Stimulated activated CD4-positive, alpha-beta T cell treated with anti-CD3 and anti-CD28 coated beads, Interleukin-15, amount 100 ng/mL, for 1 hour (primary cell): ENCODE results near the gene TTC22.
A peak's percentile ranks its signal among the peaks of the same experiment; 100 is the strongest.
"Not testable (repeated sequence)": the region's sequence is repeated elsewhere in the genome, so short reads cannot be mapped to it uniquely, and the experiment has no call there.

Experiments used
- DNase-seq, 2 donors: peaks; one replicate each; pipeline ENCODE4 v3.0.0-alpha.2; 2020; ENCODE audit warnings: low read depth in 1 of 2, low spot score in 1 of 2

Gene TTC22

DNA sequence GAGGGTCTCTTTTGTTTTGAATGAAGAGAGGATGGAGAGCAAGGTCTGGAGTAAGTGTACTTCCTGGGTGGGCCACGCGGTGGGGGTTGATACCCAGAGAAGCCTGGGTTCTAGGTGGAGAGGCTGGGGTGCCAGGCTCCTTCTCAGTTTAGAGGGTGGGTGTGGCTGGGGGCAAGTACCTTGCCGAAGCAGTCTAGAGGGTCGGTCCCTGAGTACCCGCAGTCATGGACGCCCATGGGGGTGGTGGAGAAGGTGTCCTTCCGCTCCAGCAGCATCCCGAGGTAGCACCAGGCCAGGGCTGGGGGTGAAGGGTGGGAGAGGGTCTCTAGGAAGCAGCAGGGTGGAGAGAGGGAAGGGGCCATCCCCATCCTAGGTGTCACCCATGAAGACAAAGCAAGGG lies 14.3 kb downstream of the TTC22 start:
- DNase-seq: no peak

DNA sequence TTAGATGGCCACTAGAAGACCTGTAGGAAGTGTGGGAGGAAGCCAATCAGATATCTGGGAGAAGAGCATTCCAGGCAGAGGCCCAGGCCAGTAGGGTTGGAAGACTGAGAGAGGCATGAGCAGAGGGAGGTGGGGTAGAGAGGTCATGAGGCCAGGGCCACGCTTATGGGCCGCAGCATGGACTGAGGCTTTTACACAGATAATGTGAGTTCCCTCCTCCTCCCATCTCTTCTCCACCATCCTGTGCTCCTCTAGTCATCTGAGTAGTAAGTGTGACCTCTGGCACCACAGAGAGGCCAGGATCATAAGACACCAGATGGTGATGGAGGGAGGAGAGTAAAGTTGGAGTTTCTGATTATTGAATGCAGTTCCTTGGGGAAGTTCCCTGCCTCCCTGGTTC lies 17.1 kb downstream of the TTC22 start:
- DNase-seq: no peak

DNA sequence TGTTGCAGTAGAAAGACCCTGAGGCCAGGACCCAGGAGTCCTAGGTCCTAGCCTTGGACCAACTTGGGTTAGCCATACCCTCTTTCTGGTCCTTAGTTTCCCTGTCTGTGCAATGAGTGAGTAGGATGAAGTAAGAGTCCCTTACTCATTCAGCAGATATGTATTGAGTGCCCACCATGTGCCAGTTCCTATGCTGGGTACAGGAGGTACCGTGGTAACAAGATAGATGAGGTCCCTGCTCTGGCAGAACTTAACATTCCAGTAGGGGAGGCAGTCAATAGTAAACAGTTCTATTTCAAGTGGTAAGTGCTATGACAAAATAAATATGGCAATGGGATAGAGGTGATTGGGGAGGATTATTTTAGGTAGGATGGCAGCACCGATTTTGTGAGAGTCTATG lies 18.5 kb downstream of the TTC22 start:
- DNase-seq: no peak

DNA sequence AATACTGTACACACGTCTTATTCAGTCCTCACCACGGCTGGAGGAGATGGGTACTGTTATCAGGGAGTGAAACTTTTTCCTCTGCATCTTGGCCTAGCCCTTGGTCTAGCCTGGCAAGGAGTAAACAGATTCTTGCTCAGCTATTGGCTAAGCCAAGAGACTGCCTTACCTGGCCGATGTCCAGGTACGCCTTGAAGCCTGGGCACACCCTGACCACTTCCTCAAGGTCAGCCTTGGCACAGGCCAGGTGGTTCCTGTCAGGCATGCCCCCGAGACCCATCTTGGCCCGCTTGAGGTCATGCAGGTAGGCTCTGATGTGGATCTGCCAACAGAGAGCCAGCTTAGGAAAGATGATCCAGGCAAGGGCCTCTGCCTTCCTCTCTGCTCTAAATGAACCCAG lies 19.0 kb downstream of the TTC22 start:
- DNase-seq: no peak

- no peak for DNase-seq
Observed at GRCh38 chr1:54781023-54781723, 19.9 kb downstream of the TTC22 start.

DNA sequence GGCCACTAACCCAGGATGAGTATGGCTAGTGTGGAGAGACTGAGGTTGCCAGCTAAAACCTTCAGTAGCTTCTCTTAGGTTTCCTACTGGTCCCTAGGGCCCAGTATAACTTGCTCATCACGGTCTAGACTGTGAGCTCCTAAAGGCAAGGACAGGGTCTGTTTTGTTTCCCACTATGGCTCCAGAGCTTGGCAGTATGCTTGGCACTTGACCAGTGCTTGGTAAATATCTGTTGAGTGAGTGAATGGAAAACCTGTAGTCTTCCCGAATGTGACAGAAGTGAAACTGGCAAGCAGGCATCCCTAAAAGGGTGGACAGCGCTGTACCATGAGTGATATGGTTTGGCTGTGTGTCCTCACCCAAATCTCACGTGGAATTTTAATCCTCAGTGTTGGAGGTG lies 23.7 kb downstream of the TTC22 start:
- no peak for DNase-seq

DNA sequence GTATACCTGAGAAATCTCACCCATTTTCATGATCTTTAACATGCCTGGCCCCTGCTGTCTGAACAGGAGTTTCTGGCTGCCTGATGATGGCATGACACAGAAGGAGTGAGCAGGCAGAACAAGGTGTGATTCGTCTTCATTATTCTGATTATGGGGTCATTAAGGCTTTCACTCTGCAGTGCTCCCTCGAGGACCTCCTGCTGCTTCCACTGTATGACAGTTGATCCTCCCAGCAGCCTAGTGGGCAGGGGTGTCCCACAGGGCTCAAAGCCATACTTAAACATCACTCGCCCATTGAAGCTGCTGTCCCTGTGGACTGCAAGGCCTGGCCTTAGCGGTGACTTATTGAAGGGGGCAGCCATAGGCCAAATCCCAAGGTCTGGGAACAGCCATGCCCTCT lies 24.1 kb downstream of the TTC22 start:
- no peak for DNase-seq

DNA sequence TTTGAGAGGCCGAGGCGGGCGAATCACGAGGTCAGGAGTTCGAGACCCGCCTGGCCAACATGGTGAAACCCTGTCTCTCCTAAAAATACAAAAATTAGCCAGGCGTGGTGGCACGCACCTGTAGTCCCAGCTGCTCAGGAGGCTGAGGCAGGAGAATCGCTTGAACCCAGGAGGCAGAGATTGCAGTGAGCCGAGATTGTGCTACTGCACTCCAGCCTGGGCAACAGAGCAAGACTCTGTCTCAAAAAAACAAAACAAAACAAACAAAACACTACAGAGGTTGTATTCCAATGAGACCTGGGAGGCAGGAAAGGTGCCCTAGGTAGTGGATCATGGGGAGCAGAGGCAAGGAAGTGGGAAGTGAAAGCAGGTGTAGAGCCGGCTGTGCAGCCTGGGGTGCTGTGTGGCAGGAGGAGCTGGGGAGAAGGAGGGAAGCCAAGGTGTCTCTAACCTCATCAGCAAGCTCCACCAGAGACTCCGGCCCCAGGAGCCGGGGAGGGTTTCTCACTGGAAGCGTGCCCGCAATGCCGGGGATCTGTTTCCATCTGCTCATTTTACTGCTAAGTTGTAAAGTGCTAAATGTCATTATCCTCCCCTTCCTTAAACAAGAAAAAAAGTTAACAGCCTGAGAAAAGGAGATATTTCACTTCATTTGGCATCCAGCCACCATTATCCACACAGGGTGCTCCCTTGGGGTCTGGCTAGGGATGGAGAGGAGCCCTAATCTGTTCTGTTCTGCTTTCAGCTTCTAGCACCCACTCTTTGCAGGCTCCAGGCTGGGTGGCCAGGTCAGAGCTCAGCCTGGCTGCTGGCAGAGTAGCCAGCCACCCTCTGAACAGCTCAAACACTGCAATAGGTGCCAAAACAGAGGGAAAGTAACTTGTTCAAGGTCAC lies 25.0 kb downstream of the TTC22 start:
- not testable (repeated sequence) for DNase-seq

DNA sequence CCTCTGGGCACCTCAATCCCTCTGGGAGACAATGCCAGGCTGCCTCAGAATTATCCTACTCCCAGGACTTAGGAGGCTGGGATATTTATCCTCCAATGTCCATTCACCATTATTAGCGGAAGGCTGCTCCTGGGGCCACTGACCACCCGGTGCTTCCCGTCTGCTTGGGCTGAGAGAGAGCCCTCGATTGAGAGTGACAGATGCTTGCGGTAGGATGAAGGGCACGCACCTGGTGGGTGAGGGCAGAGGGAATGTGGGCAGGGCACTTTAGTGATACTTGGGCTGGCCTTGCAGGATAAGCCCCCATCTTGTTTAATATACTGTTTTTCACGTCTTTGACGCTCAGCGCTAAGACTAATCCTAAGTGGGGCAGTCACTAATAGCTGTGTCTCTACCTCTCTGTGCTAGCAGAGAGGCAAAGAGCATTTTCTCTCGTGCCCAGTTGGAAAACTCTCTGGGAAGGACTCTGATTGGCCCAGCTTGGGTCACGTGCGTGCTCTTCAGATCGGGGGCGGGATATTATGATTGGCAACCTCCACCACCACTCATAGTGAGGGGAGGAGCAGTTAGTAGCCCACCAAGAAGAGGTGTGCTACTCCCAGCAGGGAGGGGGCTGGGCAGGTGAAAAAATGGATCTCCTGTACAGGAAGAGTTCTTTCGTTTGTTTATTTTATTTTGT lies 26.2 kb downstream of the TTC22 start:
- no peak for DNase-seq

- DNase-seq: no peak
Observed at GRCh38 chr1:54772951-54773350, 28.2 kb downstream of the TTC22 start.

GRCh38 chr1:54768093-54768492 lies 33.0 kb downstream of the TTC22 start:
- DNase-seq: no peak

DNA sequence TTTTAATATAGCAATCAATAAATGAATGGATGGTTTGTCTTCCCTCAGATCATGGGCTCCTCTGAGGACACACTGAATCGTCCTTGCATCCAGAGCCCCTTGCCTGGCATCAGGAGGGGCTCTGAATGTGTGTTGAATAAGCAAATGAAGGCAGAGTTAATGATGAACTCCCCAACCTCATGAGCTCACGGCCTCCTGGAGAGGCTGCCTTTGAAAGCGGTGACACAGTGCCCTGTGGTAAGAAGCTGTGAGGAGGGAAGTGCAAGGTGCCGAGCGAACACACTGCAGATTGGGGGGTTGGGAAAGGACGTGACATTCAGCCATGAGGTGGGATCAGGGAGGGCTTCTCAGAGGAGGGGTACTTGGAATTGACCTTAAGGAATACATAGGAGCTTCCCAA lies 33.6 kb downstream of the TTC22 start:
- DNase-seq: no peak

GRCh38 chr1:54766726-54767125 lies 34.4 kb downstream of the TTC22 start:
- no peak for DNase-seq

DNA sequence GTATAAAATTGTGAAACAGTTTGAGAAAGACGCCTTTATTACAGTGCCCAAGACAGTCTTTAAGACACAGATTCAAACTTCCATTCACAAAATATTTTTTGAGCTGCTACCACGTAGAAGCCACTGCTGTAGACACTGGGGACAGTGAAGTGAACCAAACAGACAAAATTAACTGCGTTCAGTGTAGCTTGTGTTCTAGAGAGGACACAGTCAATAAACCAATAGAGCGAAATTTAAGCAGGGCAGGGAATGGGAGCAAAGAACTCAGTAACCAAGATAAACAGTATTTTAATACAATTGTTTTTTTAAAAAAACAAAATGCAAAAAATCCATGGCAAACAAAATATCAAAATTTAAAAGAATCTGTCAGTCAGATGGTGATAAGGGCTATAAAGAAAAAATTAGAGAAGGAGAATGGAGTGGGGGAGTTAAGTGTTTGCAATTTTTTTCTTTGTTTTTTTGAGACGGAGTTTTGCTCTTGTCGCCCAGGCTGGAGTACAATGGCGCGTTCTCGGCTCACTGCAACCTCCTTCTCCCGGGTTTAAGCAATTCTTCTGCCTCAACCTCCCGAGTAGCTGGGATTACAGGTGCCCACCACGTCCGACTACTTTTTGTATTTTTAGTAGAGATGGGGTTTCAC lies 36.1 kb downstream of the TTC22 start:
- DNase-seq: no peak

DNA sequence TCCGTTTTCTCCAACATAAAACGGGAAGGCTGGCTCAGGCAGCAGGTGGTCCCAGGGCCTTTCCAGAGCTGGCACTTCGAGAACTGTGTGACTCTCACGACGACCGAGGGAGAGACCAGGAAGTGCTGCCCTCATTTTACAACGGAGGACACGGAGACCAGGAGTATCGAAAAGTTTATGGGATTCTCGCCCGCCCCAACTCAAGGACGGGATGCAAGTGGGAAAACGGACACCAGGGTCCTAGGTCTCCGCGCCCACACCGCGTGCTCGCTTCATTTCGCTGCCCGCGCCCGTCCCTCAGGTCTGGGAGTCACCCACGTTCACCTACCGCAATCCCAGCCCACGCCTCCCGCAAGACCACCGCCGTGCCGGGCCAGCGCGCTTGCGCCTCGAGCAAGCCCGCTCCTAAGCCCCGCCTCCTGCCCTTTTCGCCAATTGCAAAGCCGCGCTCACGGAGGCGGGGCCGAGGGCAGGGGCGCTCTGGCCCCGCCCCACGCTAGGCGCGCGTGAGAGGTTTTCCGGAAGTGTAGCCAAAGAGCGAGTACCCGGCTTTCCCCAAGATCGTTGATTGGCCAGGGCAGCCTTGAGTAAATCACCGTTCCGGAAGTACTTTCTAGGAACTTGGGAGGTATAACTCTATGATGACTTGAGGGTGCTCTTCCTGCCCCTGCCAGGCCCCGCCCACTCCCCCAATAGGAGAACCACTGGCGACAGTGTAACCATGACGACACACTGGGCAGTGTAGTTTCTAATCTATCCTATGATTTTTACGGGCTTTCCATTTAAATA lies 36.8 kb downstream of the TTC22 start, which contains the start of gene PARS2:
PARS2 (minus strand) TSS at position 391 of the 789 bp plus-strand sequence. CDS start 5,362 bp downstream, outside the sequence.
- peak; percentile 91 to 92 for DNase-seq

DNA sequence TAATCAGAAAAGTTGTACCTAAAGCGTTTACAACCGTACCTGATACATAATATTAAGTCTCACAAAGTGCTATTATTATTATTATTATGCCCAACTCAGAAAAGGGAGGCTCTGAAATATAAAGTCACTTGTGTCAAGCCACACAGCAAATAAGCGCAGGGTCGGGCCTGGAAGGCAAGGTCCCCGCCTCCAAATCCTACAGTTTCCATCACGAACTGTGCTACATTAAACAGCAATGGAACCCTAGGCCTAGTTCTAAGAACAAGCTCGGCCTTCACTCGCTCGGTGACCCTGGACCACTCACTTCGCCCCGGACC lies 37.3 kb downstream of the TTC22 start:
- DNase-seq: no peak

DNA sequence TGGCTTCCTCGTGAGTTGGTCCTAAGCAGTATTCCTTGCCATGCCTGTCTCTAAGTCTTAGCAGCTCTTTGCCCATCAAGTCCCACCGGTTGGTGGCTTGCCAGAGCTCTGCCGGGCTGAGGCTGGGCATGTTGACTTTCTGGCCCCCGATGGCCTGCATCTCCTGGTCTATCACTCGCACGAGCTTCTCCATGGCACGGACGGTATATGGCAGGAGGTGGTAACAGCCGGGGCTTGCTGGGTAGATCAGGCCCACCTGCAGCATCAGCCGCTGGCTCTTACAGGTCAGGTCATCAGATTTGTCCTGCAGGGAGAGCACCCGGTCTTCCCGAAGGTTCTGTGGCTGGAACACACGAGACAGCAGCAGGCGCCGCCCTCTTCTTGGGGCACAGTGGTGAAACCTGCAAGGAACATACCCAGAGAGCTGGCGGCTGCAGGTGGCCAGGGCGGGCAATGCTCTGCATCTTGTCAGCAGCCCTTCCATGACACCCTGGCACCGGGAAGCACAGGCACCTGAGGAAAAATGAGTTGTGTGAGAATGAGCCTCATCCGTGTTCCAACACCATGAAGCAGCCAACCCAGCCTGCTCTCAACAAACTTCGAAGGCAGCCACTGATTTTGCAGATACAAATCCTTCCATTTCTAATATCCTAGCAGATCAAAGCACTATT lies 42.3 kb downstream of the TTC22 start:
- DNase-seq: no peak

DNA sequence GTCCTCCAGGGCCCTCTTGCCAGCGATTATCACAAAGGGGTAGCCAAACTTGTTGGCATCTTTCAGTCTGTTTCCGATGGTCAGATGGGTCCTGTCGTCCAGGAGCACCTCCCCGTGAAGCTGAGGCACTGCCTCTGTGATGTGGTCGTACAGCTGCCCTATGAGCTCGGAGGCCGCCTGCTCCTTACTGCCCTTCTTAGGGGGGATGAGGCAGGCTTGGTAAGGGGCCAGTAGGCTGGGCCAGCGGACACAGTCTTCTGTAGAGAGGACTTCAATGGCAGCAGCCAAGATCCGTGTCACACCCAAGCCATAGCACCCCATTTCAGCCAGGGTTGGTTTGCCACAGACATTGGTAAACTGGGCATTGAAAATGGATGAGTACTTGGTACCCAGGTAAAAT lies 43.3 kb downstream of the TTC22 start:
- no peak for DNase-seq

DNA sequence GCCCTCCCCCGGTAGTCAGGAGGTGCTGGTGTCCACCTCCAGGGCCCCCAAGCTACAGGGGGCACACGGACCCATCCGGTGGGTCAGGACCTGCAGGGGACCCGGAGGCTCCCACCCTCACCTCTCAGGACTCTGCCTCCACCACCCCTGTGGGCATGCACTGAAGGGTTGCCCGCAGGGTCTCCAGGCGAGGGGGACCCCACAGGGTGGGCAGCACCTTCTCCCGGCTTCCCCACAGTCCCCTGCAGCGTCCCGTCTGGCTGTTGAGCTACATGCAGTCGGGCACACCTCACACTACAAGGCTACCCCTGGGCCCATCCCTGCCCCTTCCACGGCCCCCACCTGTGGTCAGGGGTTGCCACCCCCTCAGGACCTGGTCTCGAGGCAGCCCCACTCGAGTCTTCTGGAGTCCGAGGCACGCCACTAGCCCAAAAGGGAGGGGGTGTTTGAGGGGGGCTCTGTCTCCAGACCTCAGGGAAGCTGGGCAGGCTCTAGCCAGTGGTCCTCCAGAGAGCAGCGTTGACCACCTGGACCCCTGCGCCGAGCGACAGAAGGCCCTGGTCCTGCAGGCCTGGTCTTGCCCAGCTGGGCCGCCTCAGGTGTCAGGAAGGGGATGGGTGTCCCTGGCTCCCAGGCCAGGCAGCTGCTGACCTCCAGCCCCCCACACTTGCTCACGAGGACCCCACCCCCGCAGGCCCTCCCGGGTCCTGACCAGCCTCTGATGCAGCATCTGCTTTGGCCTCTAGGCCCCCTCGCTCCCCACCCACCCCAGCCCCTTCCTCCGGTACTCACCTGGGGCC lies 46.4 kb downstream of the TTC22 start:
- no peak for DNase-seq
